Uterus (tissue), 4 donors: Measurements from ENCODE around the gene WSCD2. TPM values are rescaled to one million over a fixed set of nuclear protein-coding genes. Genes with fewer than 3 reads are reported as not detected.
"Not testable (repeated sequence)": the region's sequence is repeated elsewhere in the genome, so short reads cannot be mapped to it uniquely, and the experiment has no call there.

Experiments used
- DNase-seq, 2 donors: peaks; one replicate each; pipeline ENCODE4 v3.0.0-alpha.2; 2019 to 2020
- H3K27ac ChIP-seq, 2 donors: fragments of 200-600 bp; sonication (generic); 1 replicate in 1 of 2; 2 replicates in 1 of 2; pipeline ENCODE4 v1.5.1; 2016 to 2018
- H3K27me3 ChIP-seq, 2 donors: fragments of 200-600 bp; sonication (generic); one replicate each; pipeline ENCODE4 v1.5.1; 2018 to 2019; ENCODE audit warnings: control low read depth in 1 of 2
- H3K36me3 ChIP-seq, 2 donors: fragments of 200-600 bp; sonication (generic); one replicate each; pipeline ENCODE4 v1.5.1; 2019; ENCODE audit warnings: control low read depth in 1 of 2
- H3K4me1 ChIP-seq, 2 donors: fragments of 200-600 bp; sonication (generic); one replicate each; pipeline ENCODE4 v1.5.1; 2018 to 2019; ENCODE audit warnings: control low read depth in 1 of 2
- H3K4me3 ChIP-seq, 2 donors: fragments of 200-600 bp; sonication (generic); 1 replicate in 1 of 2; 2 replicates in 1 of 2; pipeline ENCODE4 v1.5.1; 2018 to 2019; ENCODE audit warnings: mild to moderate bottlenecking in 1 of 2
- H3K9me3 ChIP-seq, 2 donors: fragments of 200-600 bp; sonication (generic); one replicate each; pipeline ENCODE4 v1.5.1; 2019; ENCODE audit warnings: control low read depth in 1 of 2
- CTCF ChIP-seq, 4 experiments: fragments of 200-600 bp in 2 of 4; fragments of 450-650 bp in 2 of 4; sonication (generic) in 2 of 4; IDR thresholded peaks; one replicate each; pipeline ENCODE4 v1.5.1; 2016 to 2019; ENCODE audit warnings: antibody characterized with exemption in 4 of 4, mild to moderate bottlenecking in 2 of 4, moderate library complexity in 1 of 4
- POLR2A ChIP-seq, 2 donors: fragments of 450-650 bp; IDR thresholded peaks; one replicate each; pipeline ENCODE4 v1.6.1; 2016; ENCODE audit warnings: antibody characterized with exemption in 2 of 2, mild to moderate bottlenecking in 1 of 2, moderate library complexity in 1 of 2
- intact Hi-C: fragments of 100-400 bp; cut with DNase I; formaldehyde crosslinking; loops from one replicate; pipeline ENCODE4 v1.15.1; 2023; ENCODE audit warnings: low total_unique reads
- total RNA-seq, 4 donors: library from RNA; depleted of rRNA in 3 of 4; stranded (reverse); fragments of >200 nt in 3 of 4; gene quantifications; one replicate each; pipeline versions ENCODE4 v1.1.0 to v1.2.4, GENCODE V29; 2014 to 2023
- donor health status: DM: yes; HTN: yes; CAD: no.

The WSCD2 gene
- total RNA-seq, 4 donors from 2014 or later = 3.3 to 65.3 (median 17.2) TPM

- intact Hi-C loops = no loop called here
- TF ChIP-seq CTCF (IDR thresholded peaks at IDR 0.05) = no peak
- no peak for TF ChIP-seq POLR2A (IDR thresholded peaks at IDR 0.05)
- DNase-seq = no peak
- H3K36me3 ChIP-seq = no peaks in the 10 kb centered on the region
- no peak overlapping the region for H3K27ac ChIP-seq
- H3K4me3 ChIP-seq = no peak overlapping the region
- no peaks in the 10 kb centered on the region for H3K4me1 ChIP-seq
- H3K9me3 ChIP-seq = no peaks in the 10 kb centered on the region
- H3K27me3 ChIP-seq = no peaks in the 10 kb centered on the region
These were observed 86.4 kb downstream of the WSCD2 start for GRCh38 chr12:108215458-108215857.

- no peaks in the 10 kb centered on the region for H3K4me1 ChIP-seq
- H3K36me3 ChIP-seq = no peaks in the 10 kb centered on the region
- H3K27ac ChIP-seq = no peak overlapping the region
- H3K4me3 ChIP-seq = no peak overlapping the region
- TF ChIP-seq CTCF (IDR thresholded peaks at IDR 0.05) = no peak
- TF ChIP-seq POLR2A (IDR thresholded peaks at IDR 0.05) = no peak
- DNase-seq = no peak
- no peaks in the 10 kb centered on the region for H3K9me3 ChIP-seq
- intact Hi-C loops = no loop called here
- no peaks in the 10 kb centered on the region for H3K27me3 ChIP-seq
These were observed 89.8 kb downstream of the WSCD2 start for GRCh38 chr12:108218921-108219320.

GRCh38 chr12:108225101-108225500 lies 96.0 kb downstream of the WSCD2 start:
- H3K27ac ChIP-seq, H3K9me3 ChIP-seq, intact Hi-C loops, H3K4me3 ChIP-seq, DNase-seq, H3K4me1 ChIP-seq, H3K36me3 ChIP-seq, H3K27me3 ChIP-seq: not testable (repeated sequence)

GRCh38 chr12:108226866-108227265 lies 97.8 kb downstream of the WSCD2 start:
- no peaks in the 10 kb centered on the region for H3K36me3 ChIP-seq
- H3K27ac ChIP-seq = no peak overlapping the region
- TF ChIP-seq CTCF (IDR thresholded peaks at IDR 0.05) (no peak), POLR2A (IDR thresholded peaks at IDR 0.05) (no peak)
- DNase-seq = no peak
- intact Hi-C loops = no loop called here
- H3K27me3 ChIP-seq = no peaks in the 10 kb centered on the region
- no peak overlapping the region for H3K4me3 ChIP-seq
- H3K4me1 ChIP-seq = no peaks in the 10 kb centered on the region
- no peaks in the 10 kb centered on the region for H3K9me3 ChIP-seq

- Histone ChIP-seq H3K9me3 (no peaks in the 10 kb centered on the region), H3K4me1 (no peaks in the 10 kb centered on the region), H3K4me3 (no peak overlapping the region), H3K36me3 (no peaks in the 10 kb centered on the region), H3K27me3 (no peaks in the 10 kb centered on the region), H3K27ac (no peak overlapping the region)
- DNase-seq = no peak
- TF ChIP-seq POLR2A (IDR thresholded peaks at IDR 0.05) (no peak), CTCF (IDR thresholded peaks at IDR 0.05) (no peak)
- intact Hi-C loops = no loop called here
These were observed 99.7 kb downstream of the WSCD2 start for GRCh38 chr12:108228746-108229145.
